Testis (tissue), 3 donors: ENCODE results near the gene SART1. TPM values are rescaled to one million over a fixed set of nuclear protein-coding genes. Genes with fewer than 3 reads are reported as not detected.

Experiments used
- DNase-seq: peaks from one replicate; pipeline ENCODE4 v3.0.0-alpha.2; 2019
- H3K27ac ChIP-seq, 2 donors: fragments of 200-600 bp; sonication (generic); one replicate each; pipeline ENCODE4 v1.5.1; 2019
- H3K27me3 ChIP-seq: fragments of 200-600 bp; sonication (generic); one replicate; pipeline ENCODE4 v1.5.1; 2019
- H3K36me3 ChIP-seq: fragments of 200-600 bp; sonication (generic); one replicate; pipeline ENCODE4 v1.5.1; 2017; ENCODE audit warnings: low read depth; ENCODE audit errors: missing control alignments
- H3K4me1 ChIP-seq: fragments of 200-600 bp; sonication (generic); one replicate; pipeline ENCODE4 v1.5.1; 2019
- H3K4me3 ChIP-seq, 2 donors: fragments of 200-600 bp; sonication (generic); one replicate each; pipeline ENCODE4 v1.5.1; 2017 to 2019
- H3K9me3 ChIP-seq: fragments of 200-600 bp; sonication (generic); one replicate; pipeline ENCODE4 v1.5.1; 2017
- CTCF ChIP-seq, 3 experiments: fragments of 450-650 bp in 2 of 3; fragments of 200-600 bp in 1 of 3; sonication (generic) in 1 of 3; IDR thresholded peaks; one replicate each; pipeline ENCODE4 v1.5.1; 2016 to 2019; ENCODE audit warnings: antibody characterized with exemption in 3 of 3, mild to moderate bottlenecking in 2 of 3, moderate library complexity in 1 of 3
- POLR2A ChIP-seq: fragments of 450-650 bp; IDR thresholded peaks from one replicate; pipeline ENCODE4 v1.6.1; 2017; ENCODE audit warnings: antibody characterized with exemption, mild to moderate bottlenecking, moderate library complexity
- WGBS, 2 donors: methylation state at CpG; one replicate each; pipeline ENCODE4 v1.1.5; 2018; 5-methylcytosine and 5-hydroxymethylcytosine counted together
- intact Hi-C: fragments of 100-400 bp; cut with DNase I; formaldehyde crosslinking; loops from one replicate; pipeline ENCODE4 v1.15.1; 2023; ENCODE audit warnings: low total_unique reads
- polyA plus RNA-seq: library from polyadenylated mRNA; stranded (reverse); fragments of 350-450 nt; fragmentation: Illumina TruSeq; extraction: RNeasy Lipid Tissue Mini Kit (QIAGEN cat#74804); gene quantifications from one replicate; pipeline ENCODE4 v1.2.3, GENCODE V29; 2014; ENCODE audit warnings: low read depth, low replicate concordance; ENCODE audit not compliant: insufficient read depth
- total RNA-seq, 2 donors: library from RNA; depleted of rRNA; stranded (reverse); fragments of >200 nt; gene quantifications; one replicate each; pipeline ENCODE4 v1.2.3, GENCODE V29; 2016

The SART1 gene
- total and polyA plus RNA-seq, 3 donors from 2014 or later = 56.8 to 102 (median 81.1) TPM

GRCh38 chr11:66015936-66016792, 54.6 kb downstream of the SART1 start:
- intact Hi-C loops = no loop called here
- no peak for DNase-seq
- H3K4me3 ChIP-seq = no peak overlapping the region
- H3K36me3 ChIP-seq = no peaks in the 10 kb centered on the region
- 87 to 91% methylated on average over 10 to 18 of the region's 18 CpGs for WGBS, 2 donors
- TF ChIP-seq POLR2A (no peak), CTCF (IDR thresholded peaks at IDR 0.05) (no peak)
- peaks cover 3% of the 10 kb centered on the region for H3K4me1 ChIP-seq
- H3K27ac ChIP-seq = no peak overlapping the region
- no peaks in the 10 kb centered on the region for H3K9me3 ChIP-seq
- no peaks in the 10 kb centered on the region for H3K27me3 ChIP-seq

- no peak for DNase-seq
- TF ChIP-seq POLR2A = no peak
- no peak for TF ChIP-seq CTCF (IDR thresholded peaks at IDR 0.05)
- intact Hi-C loops = no loop called here
- H3K27me3 ChIP-seq = no peaks in the 10 kb centered on the region
- H3K4me3 ChIP-seq = no peak overlapping the region
- no peaks in the 10 kb centered on the region for H3K4me1 ChIP-seq
- no peaks in the 10 kb centered on the region for H3K9me3 ChIP-seq
- 83 to 89% methylated on average over 1 to 9 of the region's 10 CpGs for WGBS, 2 donors
- H3K36me3 ChIP-seq = no peaks in the 10 kb centered on the region
- H3K27ac ChIP-seq = no peak overlapping the region
These were observed 55.3 kb downstream of the SART1 start for GRCh38 chr11:66016793-66017177.

- no peak for TF ChIP-seq CTCF (IDR thresholded peaks at IDR 0.05)
- intact Hi-C loops = no loop called here
- 72 to 81% methylated on average over 4 of the region's 4 CpGs for WGBS, 2 donors
These were observed 55.8 kb downstream of the SART1 start for GRCh38 chr11:66017321-66017720.

GRCh38 chr11:66020212-66020611, 58.7 kb downstream of the SART1 start:
- H3K9me3 ChIP-seq = no peaks in the 10 kb centered on the region
- peaks cover 6% of the 10 kb centered on the region for H3K4me1 ChIP-seq
- no peaks in the 10 kb centered on the region for H3K36me3 ChIP-seq
- no peaks in the 10 kb centered on the region for H3K27me3 ChIP-seq
- TF ChIP-seq POLR2A (no peak), CTCF (IDR thresholded peaks at IDR 0.05) (no peak)
- 57 to 67% methylated on average over 8 of the region's 8 CpGs for WGBS, 2 donors
- no peak overlapping the region for H3K27ac ChIP-seq
- H3K4me3 ChIP-seq = no peak overlapping the region
- intact Hi-C loops = no loop called here
- DNase-seq = no peak

More at GRCh38 chr11:66017321-66017720, 55.8 kb downstream of the SART1 start:
- Histone ChIP-seq H3K4me1 (peaks cover 1% of the 10 kb centered on the region), H3K9me3 (no peaks in the 10 kb centered on the region), H3K27me3 (no peaks in the 10 kb centered on the region), H3K4me3 (no peak overlapping the region), H3K27ac (no peak overlapping the region), H3K36me3 (no peaks in the 10 kb centered on the region)
- DNase-seq = no peak
